HUES64 (cell line): ENCODE data around the gene SCP2.

Experiments
- H3K27ac ChIP-seq: 2 replicates; pipeline ENCODE4 v1.7.0; 2013; ENCODE audit warnings: low read depth, low read length, inconsistent platforms
- H3K27me3 ChIP-seq: 2 replicates; pipeline ENCODE4 v1.6.1; 2013; ENCODE audit warnings: mild to moderate bottlenecking, low read length; ENCODE audit not compliant: insufficient read depth
- H3K36me3 ChIP-seq: 2 replicates; pipeline ENCODE4 v1.6.1; 2013; ENCODE audit warnings: mild to moderate bottlenecking, low read length; ENCODE audit not compliant: insufficient read depth
- H3K4me1 ChIP-seq: 2 replicates; pipeline ENCODE4 v1.6.1; 2013; ENCODE audit warnings: mild to moderate bottlenecking, low read length, moderate library complexity; ENCODE audit not compliant: insufficient read depth
- H3K4me3 ChIP-seq: 2 replicates; pipeline ENCODE4 v1.5.1; 2013; ENCODE audit warnings: mild to moderate bottlenecking, low read length, moderate library complexity
- H3K9ac ChIP-seq: 2 replicates; pipeline ENCODE4 v1.6.1; 2013; ENCODE audit warnings: mild to moderate bottlenecking, low read depth, low read length
- H3K9me3 ChIP-seq: 2 replicates; pipeline ENCODE4 v1.6.1; 2013; ENCODE audit warnings: low read depth, low read length; ENCODE audit not compliant: insufficient read depth
- WGBS: fragments of 150-250, 120-280 bp; methylation state at CpG from one replicate; pipeline ENCODE4 v1.1.7; 2013; ENCODE audit warnings: missing lambda C conversion rate; 5-methylcytosine and 5-hydroxymethylcytosine counted together

SCP2 gene

DNA sequence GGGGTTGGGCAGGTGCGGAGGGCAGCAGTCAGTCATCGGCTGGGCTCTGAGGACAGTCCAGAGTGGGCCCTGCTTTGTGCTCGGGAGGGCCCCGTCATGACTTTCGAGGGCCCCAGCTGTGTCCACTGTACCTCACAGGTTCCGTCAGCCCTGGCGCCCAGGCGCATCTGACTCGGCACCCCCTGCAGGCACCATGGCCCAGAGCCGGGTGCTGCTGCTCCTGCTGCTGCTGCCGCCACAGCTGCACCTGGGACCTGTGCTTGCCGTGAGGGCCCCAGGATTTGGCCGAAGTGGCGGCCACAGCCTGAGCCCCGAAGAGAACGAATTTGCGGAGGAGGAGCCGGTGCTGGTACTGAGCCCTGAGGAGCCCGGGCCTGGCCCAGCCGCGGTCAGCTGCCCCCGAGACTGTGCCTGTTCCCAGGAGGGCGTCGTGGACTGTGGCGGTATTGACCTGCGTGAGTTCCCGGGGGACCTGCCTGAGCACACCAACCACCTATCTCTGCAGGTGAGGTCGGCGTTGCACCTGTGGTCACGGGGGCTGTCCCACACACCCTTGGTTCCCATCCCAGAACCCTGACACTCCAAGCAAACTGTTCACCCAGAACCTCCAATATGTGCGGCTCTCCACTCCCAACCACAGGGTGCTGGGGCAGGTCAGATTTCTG is 142.7 kb downstream of the SCP2 start:
- WGBS: 89% methylated on average over 31 of the region's 31 CpGs
- H3K27ac ChIP-seq: no peak overlapping the region
- peaks cover 2% of the 10 kb centered on the region for H3K27me3 ChIP-seq
- no peaks in the 10 kb centered on the region for H3K36me3 ChIP-seq
- no peaks in the 10 kb centered on the region for H3K9me3 ChIP-seq
- H3K4me3 ChIP-seq: no peak overlapping the region
- no peak overlapping the region for H3K9ac ChIP-seq
- H3K4me1 ChIP-seq: no peaks in the 10 kb centered on the region

DNA sequence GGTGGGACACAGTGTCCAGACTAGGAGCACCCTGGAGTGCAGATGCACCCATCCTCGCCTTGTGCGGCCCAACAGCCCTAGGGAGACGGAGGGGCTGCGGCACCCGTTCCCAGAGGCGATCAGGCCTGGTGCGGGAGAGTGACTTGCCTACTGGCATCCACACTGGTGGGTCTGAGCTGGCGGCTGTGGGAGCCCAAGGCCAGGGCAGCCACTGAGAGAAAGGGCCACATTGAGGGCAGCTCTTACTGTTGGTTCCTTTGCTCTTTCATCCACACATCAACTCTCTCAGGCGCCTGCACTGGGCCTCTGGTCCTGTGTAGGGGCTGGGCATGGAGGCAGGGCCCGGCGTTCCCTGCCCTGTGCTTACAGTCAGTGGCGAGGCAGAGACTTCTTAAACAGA is 143.5 kb downstream of the SCP2 start:
- Histone ChIP-seq H3K4me3 (no peak overlapping the region), H3K4me1 (no peaks in the 10 kb centered on the region), H3K27me3 (no peaks in the 10 kb centered on the region), H3K36me3 (no peaks in the 10 kb centered on the region), H3K27ac (no peak overlapping the region), H3K9ac (no peak overlapping the region), H3K9me3 (no peaks in the 10 kb centered on the region)
- 97% methylated on average over 12 of the region's 12 CpGs for WGBS

DNA sequence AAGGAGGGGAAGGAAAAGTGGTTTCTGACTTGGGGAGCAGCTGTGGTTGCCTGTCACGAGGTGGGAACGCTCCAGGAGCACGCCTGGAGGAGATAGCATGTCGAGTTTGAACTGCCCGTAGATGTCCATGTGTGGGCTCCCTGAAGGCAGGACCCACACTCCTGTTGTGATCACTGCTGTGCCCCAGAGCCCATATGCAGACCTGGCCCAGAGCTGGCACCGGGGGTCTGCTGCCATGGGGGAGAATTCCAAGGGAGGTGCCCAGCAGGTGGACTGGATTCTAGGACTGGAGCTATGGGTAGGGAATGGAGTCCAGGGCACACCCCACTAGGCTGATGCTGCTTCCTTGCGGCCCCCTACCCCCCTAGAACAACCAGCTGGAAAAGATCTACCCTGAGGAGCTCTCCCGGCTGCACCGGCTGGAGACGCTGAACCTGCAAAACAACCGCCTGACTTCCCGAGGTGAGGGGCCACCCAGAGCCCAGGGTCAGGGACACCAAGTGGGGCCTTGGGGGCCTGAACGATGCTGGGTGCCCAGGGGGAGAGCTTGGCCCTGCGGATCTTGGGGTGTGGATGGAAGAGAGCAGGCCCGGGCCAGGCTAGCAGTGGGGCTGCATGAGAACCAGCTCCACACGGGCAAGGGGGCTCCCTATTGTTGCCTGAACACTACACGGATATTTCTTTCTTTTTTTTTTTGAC is 144.2 kb downstream of the SCP2 start:
- H3K36me3 ChIP-seq: no peaks in the 10 kb centered on the region
- no peaks in the 10 kb centered on the region for H3K4me1 ChIP-seq
- 83% methylated on average over 16 of the region's 17 CpGs for WGBS
- H3K9me3 ChIP-seq: no peaks in the 10 kb centered on the region
- H3K9ac ChIP-seq: no peak overlapping the region
- no peak overlapping the region for H3K27ac ChIP-seq
- H3K4me3 ChIP-seq: no peak overlapping the region
- H3K27me3 ChIP-seq: no peaks in the 10 kb centered on the region

DNA sequence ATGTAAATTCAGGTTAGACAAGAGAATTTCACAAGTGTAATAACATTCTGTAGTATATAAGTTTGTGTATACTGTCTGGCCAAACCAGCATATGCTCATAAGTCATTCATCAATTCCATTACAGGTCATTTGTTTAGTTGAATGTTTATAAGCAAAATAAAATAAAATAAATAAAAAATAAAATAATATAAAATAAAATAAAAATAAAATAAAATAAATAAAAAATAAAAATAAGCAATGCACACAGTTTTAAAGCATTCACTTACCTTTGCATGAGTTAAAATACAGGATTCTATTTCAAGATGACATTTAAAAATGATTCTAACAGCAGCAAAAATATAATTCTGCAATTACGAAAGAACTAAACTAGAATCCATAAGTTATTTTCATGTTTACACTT is 144.8 kb downstream of the SCP2 start:
- H3K4me1 ChIP-seq: no peaks in the 10 kb centered on the region
- no peaks in the 10 kb centered on the region for H3K9me3 ChIP-seq
- H3K4me3 ChIP-seq: no peak overlapping the region
- no peak overlapping the region for H3K9ac ChIP-seq
- no peaks in the 10 kb centered on the region for H3K36me3 ChIP-seq
- H3K27ac ChIP-seq: no peak overlapping the region
- no CpG with 5 or more reads among the region's 1 CpG for WGBS
- no peaks in the 10 kb centered on the region for H3K27me3 ChIP-seq

DNA sequence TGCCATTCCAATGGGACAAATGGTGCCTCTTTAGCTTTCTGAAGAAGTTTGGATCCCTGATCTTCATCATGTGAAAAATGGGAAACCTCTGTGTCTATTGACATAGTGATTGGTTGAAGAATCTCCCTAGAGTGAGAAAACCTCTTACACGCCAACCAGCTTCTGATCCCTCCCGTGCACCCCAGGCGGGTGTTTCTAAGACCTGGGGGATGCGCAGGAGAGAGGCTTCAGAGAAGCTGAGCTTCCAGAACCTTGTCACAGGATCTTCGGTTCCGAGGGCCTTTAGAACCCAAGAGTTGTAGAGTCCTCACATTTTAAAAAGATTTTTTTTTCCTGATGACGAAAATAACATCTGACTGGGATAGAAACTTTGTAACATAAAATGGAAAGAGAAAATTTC is 146.2 kb downstream of the SCP2 start:
- H3K27me3 ChIP-seq: no peaks in the 10 kb centered on the region
- no peak overlapping the region for H3K9ac ChIP-seq
- H3K36me3 ChIP-seq: no peaks in the 10 kb centered on the region
- WGBS: 97% methylated on average over 6 of the region's 7 CpGs
- no peaks in the 10 kb centered on the region for H3K4me1 ChIP-seq
- H3K27ac ChIP-seq: no peak overlapping the region
- H3K4me3 ChIP-seq: no peak overlapping the region
- H3K9me3 ChIP-seq: no peaks in the 10 kb centered on the region

DNA sequence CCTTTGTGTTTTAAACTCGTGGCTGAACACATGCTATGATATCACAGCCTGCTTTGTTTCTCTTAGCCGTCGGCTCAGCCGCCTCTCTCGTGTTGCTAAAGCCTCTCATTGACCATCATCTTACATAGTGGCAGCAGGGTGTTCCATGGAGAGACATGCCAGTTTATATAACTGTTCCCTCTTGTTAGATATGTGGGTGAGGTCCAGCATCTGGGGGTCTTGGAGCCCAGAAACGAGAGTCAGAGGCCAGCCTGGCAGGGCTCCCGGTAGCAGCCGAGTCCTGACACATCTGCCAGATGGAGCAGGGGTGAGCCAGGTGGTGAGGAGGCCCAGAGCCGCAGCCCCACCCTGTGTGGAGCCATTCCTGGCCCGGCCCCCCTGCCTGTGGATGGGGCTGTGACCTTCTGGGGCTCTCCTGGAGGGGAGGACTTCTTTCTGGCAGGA is 146.8 kb downstream of the SCP2 start:
- H3K9ac ChIP-seq: no peak overlapping the region
- H3K4me1 ChIP-seq: no peaks in the 10 kb centered on the region
- no peak overlapping the region for H3K4me3 ChIP-seq
- no peaks in the 10 kb centered on the region for H3K27me3 ChIP-seq
- WGBS: 90% methylated on average over 10 of the region's 10 CpGs
- no peaks in the 10 kb centered on the region for H3K36me3 ChIP-seq
- no peak overlapping the region for H3K27ac ChIP-seq
- H3K9me3 ChIP-seq: no peaks in the 10 kb centered on the region

DNA sequence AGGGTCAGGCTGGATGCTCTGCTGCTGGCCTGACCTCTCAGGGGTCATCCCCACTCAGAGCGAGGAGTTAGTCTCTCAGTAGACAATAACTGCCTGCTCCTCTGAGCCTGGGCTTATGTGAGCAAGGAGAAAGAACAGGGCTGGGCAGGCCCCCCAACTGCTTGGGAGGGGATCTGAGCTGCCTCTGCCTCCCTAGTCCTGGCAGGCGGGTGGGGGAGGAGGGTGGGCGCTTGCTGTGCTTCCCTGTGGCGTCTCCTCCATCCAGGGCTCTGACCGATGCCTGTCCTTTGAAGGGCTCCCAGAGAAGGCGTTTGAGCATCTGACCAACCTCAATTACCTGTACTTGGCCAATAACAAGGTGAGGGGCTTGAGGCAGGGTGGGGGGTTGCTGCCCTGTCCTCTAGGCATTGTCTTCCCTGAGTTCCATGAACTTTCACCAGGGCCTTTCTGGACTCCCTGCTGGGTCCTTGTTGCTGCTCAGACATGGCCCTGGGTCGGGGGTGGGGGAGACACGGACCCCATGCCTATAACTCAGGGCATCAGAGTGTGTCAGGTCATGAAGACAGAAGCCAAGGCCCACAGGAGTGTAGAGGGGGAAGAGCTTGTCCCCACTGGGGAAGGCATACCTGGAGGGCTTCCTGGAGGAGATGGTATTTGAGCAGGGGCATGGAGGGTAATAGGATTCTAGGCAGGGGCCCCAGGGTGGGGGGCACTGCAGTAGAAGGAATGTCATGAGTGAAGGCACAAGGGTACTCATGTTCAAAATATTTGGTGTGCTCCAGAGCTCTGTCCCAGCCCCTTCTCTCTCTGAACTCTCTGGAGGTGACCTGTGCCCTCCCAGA is 147.5 kb downstream of the SCP2 start:
- Histone ChIP-seq H3K4me1 (no peaks in the 10 kb centered on the region), H3K27me3 (no peaks in the 10 kb centered on the region), H3K27ac (no peak overlapping the region), H3K9ac (no peak overlapping the region), H3K36me3 (no peaks in the 10 kb centered on the region), H3K9me3 (no peaks in the 10 kb centered on the region), H3K4me3 (no peak overlapping the region)
- WGBS: 91% methylated on average over 8 of the region's 8 CpGs

DNA sequence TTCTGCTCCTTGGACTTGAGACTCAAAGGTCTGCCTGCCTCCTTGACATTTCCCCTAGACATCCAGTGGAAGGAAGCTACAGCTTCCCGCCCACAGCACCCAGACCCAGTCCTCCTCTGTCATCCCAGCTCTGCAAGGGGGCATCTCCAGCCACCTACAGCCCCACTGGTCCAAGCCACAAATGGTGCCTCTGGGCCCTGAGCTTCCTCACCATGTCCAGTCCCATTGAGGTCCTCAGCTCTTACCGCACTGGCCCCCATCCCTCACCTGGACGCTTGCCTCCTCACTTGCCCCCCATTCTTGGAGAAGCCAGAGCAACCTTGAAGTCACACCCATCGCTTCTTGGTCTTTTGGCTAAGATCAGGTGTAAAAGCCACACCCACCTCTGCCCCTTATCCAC is 148.1 kb downstream of the SCP2 start:
- no peak overlapping the region for H3K9ac ChIP-seq
- no peaks in the 10 kb centered on the region for H3K9me3 ChIP-seq
- H3K27ac ChIP-seq: no peak overlapping the region
- 94% methylated on average over 4 of the region's 4 CpGs for WGBS
- no peak overlapping the region for H3K4me3 ChIP-seq
- H3K4me1 ChIP-seq: no peaks in the 10 kb centered on the region
- no peaks in the 10 kb centered on the region for H3K27me3 ChIP-seq
- no peaks in the 10 kb centered on the region for H3K36me3 ChIP-seq

DNA sequence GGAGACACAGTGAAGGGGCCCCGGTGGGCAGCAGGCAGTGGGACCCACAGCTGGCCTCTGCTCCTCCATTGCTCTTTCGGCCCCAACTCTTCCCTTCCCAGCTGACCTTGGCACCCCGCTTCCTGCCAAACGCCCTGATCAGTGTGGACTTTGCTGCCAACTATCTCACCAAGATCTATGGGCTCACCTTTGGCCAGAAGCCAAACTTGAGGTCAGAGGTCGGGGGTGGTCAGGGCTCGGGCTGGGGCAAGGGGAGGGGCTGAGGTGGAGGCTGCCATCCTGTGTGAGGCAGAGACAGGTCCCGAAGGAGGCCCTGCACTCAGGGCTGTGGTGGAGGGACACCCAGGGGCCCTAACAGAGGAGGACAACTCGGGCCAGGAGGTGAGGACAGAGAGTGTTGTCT is 148.7 kb downstream of the SCP2 start:
- no peak overlapping the region for H3K27ac ChIP-seq
- H3K9me3 ChIP-seq: no peaks in the 10 kb centered on the region
- no peaks in the 10 kb centered on the region for H3K27me3 ChIP-seq
- no peak overlapping the region for H3K4me3 ChIP-seq
- WGBS: 94% methylated on average over 8 of the region's 8 CpGs
- no peaks in the 10 kb centered on the region for H3K36me3 ChIP-seq
- no peaks in the 10 kb centered on the region for H3K4me1 ChIP-seq
- no peak overlapping the region for H3K9ac ChIP-seq

DNA sequence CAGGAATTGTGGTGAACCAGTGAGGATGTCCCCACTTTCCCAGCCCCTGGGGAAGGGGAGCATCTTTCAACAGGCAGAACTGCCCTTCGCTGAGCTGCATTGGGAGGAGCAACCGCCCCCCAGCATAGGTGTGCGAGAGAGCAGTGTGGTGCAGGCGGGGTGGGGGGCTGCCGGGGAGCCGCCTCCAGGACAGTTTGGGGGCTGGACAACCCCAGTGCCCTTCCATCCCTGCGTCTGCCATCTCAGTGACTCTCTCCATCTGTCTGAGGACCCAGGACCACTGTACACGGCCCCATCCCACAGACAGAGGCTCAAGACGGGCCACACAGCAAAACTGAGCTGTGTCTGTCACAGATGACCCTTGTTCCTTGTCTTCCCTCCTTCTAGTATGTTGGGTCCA is 149.1 kb downstream of the SCP2 start:
- H3K27ac ChIP-seq: no peak overlapping the region
- H3K36me3 ChIP-seq: no peaks in the 10 kb centered on the region
- H3K4me1 ChIP-seq: no peaks in the 10 kb centered on the region
- no peaks in the 10 kb centered on the region for H3K9me3 ChIP-seq
- no peak overlapping the region for H3K9ac ChIP-seq
- H3K27me3 ChIP-seq: no peaks in the 10 kb centered on the region
- 92% methylated on average over 9 of the region's 9 CpGs for WGBS
- H3K4me3 ChIP-seq: no peak overlapping the region
